Spleen (tissue), 11 donors: Measurements from ENCODE around the gene FAM234B. TPM values are rescaled to one million over a fixed set of nuclear protein-coding genes. Genes with fewer than 3 reads are reported as not detected.

Experiments used
- DNase-seq: peaks from one replicate; pipeline ENCODE4 v3.0.0-alpha.2; 2020
- H3K27ac ChIP-seq, 8 donors: fragments of 200-600 bp; sonication (generic) in 7 of 8; 1 replicate in 4 of 8; 2 replicates in 4 of 8; pipeline versions ENCODE4 v1.5.0 to v1.8.0; 2016 to 2021; ENCODE audit warnings: inconsistent platforms in 4 of 8, mild to moderate bottlenecking in 4 of 8, moderate library complexity in 1 of 8
- H3K27me3 ChIP-seq, 7 donors: fragments of 200-600 bp; sonication (generic) in 6 of 7; replicated peaks in 1 of 7; 1 replicate in 4 of 7; 2 replicates in 3 of 7; pipeline versions ENCODE4 v1.5.0 to v1.8.0; 2016 to 2021; ENCODE audit warnings: inconsistent platforms in 3 of 7, mild to moderate bottlenecking in 1 of 7
- H3K36me3 ChIP-seq, 6 donors: fragments of 200-600 bp; sonication (generic) in 5 of 6; 1 replicate in 4 of 6; 2 replicates in 2 of 6; pipeline versions ENCODE4 v1.5.0 to v1.8.0; 2016 to 2021; ENCODE audit warnings: inconsistent platforms in 2 of 6
- H3K4me1 ChIP-seq, 6 donors: fragments of 200-600 bp; sonication (generic) in 5 of 6; 1 replicate in 3 of 6; 2 replicates in 3 of 6; pipeline versions ENCODE4 v1.5.0 to v1.8.0; 2016 to 2021; ENCODE audit warnings: inconsistent platforms in 3 of 6
- H3K4me3 ChIP-seq, 8 donors: fragments of 200-600 bp; sonication (generic) in 7 of 8; 1 replicate in 4 of 8; 2 replicates in 4 of 8; pipeline versions ENCODE4 v1.5.0 to v1.8.0; 2016 to 2021; ENCODE audit warnings: inconsistent platforms in 4 of 8, mild to moderate bottlenecking in 4 of 8, moderate library complexity in 2 of 8
- H3K9me3 ChIP-seq, 8 donors: fragments of 200-600 bp; sonication (generic) in 7 of 8; 1 replicate in 4 of 8; 2 replicates in 4 of 8; pipeline versions ENCODE4 v1.5.0 to v1.8.0; 2016 to 2021; ENCODE audit warnings: inconsistent platforms in 4 of 8
- POLR2A ChIP-seq, 3 donors: fragments of 450-650 bp; IDR thresholded peaks; one replicate each; pipeline ENCODE4 v1.5.1; 2017; ENCODE audit warnings: antibody characterized with exemption in 3 of 3, mild to moderate bottlenecking in 1 of 3
- POLR2AphosphoS5 ChIP-seq, 3 donors: sonication (generic); formaldehyde crosslinking; IDR thresholded peaks; one replicate each; pipeline ENCODE4 v1.5.1; 2017; ENCODE audit warnings: antibody characterized with exemption in 3 of 3
- WGBS, 5 donors: extraction: QIAGEN DNeasy Blood & Tissue Kit in 3 of 5; methylation state at CpG; one replicate each; pipeline versions ENCODE4 v1.1.5 to v1.1.7; 2013 to 2018; 5-methylcytosine and 5-hydroxymethylcytosine counted together
- intact Hi-C: fragments of 100-400 bp; cut with DNase I; formaldehyde crosslinking; loops from one replicate; pipeline ENCODE4 v1.15.0; 2023; ENCODE audit warnings: low total_unique reads
- polyA plus RNA-seq, 3 donors: library from polyadenylated mRNA; stranded (reverse); fragments of 200-250 nt; gene quantifications; one replicate each; pipeline ENCODE4 v1.2.1, GENCODE V29; 2013
- total RNA-seq, 7 donors: library from RNA; depleted of rRNA in 3 of 7; stranded (reverse); fragments of >200 nt in 3 of 7; fragmentation: NEBNext Ultra II Directional in 4 of 7; extraction: Animal tissue kit (Norgen Biotek cat#: 25700) in 4 of 7; gene quantifications; one replicate each; pipeline versions ENCODE4 v1.1.0 to v1.2.1, GENCODE V29; 2016 to 2021
- TF ChIP-seq, protein P1 (sequence below), 11 experiments: fragments of 200-600 bp in 7 of 11; fragments of 450-650 bp in 4 of 11; sonication (generic) in 4 of 11; IDR thresholded peaks in 8 of 11; conservative IDR thresholded peaks in 3 of 11; 1 replicate in 7 of 11; 2 replicates in 4 of 11; pipeline versions ENCODE4 v1.4.0 to v1.8.0; 2016 to 2021; ENCODE audit warnings: antibody characterized with exemption in 11 of 11, inconsistent platforms in 4 of 11, mild to moderate bottlenecking in 1 of 11
- donor health status: healthy with polysubstance abuse.
- donor health status: DM: no; HTN: no; CAD: no; lungs with moderate emphysema.
- donor health status: DM: no; HTN: no; CAD: no.
- donor health status: Bipolar disorder and iron deficiency.
- donor health status: healthy.
- donor health status: DM: no; HTN: no; CAD: no.
- donor health status: DM: yes; HTN: yes; CAD: no.

Gene FAM234B
- total and polyA plus RNA-seq, 10 donors: 0.59 to 8.2 (median 6.2) TPM

DNA sequence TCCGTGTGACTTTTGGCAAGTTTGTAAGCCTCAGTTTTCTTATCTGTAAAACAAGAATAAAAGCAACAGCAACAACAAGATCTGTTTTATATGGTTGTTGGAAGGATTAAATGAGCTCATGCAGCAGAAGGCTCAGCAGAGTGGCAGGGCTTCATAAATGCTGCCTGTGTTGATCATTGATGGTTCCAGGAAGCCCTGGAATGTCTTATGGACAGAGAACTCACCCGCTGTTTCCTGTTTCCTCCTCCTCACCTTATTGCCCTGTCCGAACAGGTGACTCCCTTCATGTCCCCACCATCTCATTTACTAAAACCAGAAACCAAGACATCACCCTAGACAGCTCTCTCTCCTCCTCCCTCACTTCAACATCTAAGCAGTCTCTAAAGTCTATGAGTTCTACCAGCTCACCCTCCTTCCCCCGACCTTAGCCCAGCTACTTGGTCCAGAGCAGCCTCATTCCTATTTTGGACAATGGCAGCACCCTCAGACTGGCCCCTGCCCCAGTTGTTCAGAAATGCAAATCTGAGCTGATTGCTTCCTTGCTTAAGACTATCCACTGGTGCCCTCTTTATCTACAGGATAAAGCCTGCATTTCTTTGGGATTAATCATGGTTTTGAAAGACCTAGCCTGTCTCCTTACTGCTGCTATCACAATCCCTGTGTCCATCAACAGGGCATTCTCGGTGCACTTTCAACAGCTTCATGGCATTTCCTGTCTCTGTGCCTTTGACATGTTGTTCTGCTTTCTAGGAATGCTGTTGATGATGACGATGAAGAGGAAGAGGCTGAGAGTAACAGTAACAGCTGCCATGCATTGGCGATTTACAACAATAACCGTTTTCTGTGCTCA lies 80.7 kb downstream of the FAM234B start:
- H3K9me3 ChIP-seq: no peaks in the 10 kb centered on the region
- TF ChIP-seq, protein P1, sequence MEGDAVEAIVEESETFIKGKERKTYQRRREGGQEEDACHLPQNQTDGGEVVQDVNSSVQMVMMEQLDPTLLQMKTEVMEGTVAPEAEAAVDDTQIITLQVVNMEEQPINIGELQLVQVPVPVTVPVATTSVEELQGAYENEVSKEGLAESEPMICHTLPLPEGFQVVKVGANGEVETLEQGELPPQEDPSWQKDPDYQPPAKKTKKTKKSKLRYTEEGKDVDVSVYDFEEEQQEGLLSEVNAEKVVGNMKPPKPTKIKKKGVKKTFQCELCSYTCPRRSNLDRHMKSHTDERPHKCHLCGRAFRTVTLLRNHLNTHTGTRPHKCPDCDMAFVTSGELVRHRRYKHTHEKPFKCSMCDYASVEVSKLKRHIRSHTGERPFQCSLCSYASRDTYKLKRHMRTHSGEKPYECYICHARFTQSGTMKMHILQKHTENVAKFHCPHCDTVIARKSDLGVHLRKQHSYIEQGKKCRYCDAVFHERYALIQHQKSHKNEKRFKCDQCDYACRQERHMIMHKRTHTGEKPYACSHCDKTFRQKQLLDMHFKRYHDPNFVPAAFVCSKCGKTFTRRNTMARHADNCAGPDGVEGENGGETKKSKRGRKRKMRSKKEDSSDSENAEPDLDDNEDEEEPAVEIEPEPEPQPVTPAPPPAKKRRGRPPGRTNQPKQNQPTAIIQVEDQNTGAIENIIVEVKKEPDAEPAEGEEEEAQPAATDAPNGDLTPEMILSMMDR (IDR thresholded peaks at IDR 0.05 in 8 of 11, conservative IDR thresholded peaks at IDR 0.05 in 3 of 11): no peak
- TF ChIP-seq POLR2A (IDR thresholded peaks at IDR 0.05) (no peak), POLR2AphosphoS5 (IDR thresholded peaks at IDR 0.05) (peak in 1 of 3 donors; percentile 27)
- no peak for DNase-seq
- 60 to 75% (median 67%) methylated on average over 8 of the region's 8 CpGs for whole genome bisulfite sequencing, 5 donors
- H3K36me3 ChIP-seq: no peaks in the 10 kb centered on the region
- intact Hi-C loops: no loop called here
- no peak overlapping the region for H3K4me3 ChIP-seq
- no peak overlapping the region for H3K27ac ChIP-seq
- H3K4me1 ChIP-seq: peaks cover 0 to 4% (median 0%) of the 10 kb centered on the region in 6 donors
- H3K27me3 ChIP-seq: no peaks in the 10 kb centered on the region

DNA sequence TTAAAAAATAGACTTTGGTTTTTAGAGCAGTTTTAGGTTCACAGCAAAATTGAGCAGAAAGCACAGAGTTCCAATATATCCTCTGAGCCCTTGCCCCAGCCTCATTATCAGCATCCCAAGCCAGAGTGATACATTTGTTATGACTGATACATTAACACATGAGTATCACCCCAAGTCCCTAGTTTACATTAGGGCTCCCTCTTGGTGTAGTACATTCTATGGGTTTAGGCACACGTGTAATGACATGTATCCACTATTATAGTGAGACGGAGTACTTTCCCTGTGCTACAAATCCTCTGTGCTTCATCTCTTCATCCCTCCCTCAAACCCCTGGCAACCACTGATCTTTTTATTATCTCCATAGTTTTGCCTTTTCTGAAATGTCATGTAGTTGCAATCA lies 81.8 kb downstream of the FAM234B start:
- no peak for TF ChIP-seq POLR2AphosphoS5 (IDR thresholded peaks at IDR 0.05)
- TF ChIP-seq, protein P1 (IDR thresholded peaks at IDR 0.05 in 8 of 11, conservative IDR thresholded peaks at IDR 0.05 in 3 of 11): no peak
- no peak for TF ChIP-seq POLR2A (IDR thresholded peaks at IDR 0.05)
- Histone ChIP-seq H3K27ac (no peak overlapping the region), H3K4me1 (peaks cover 0 to 4% (median 0%) of the 10 kb centered on the region in 6 donors), H3K36me3 (no peaks in the 10 kb centered on the region), H3K27me3 (no peaks in the 10 kb centered on the region), H3K4me3 (no peak overlapping the region), H3K9me3 (no peaks in the 10 kb centered on the region)
- no peak for DNase-seq
- intact Hi-C loops: no loop called here
- 84 to 100% (median 94%) methylated on average over 2 of the region's 2 CpGs for WGBS, 5 donors

DNA sequence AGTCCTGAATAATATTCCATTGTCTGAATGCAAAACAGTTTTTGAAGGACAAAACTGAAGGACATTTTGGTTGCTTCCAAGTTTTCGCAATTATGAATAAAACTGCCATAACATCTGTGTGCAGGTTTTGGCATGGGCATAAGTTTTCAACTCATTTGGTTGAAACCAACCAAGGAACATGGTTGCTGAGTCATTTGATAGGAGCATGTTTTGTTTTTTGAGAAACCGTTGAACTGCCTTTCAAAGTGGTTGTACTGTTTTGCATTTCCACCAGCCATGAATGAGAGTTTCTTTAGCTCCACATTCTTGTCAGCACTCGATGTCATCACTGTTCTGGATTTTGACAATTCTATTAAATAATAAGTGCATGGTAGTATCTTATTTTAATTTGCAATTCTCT lies 82.3 kb downstream of the FAM234B start:
- Histone ChIP-seq H3K4me1 (peaks cover 0 to 4% (median 0%) of the 10 kb centered on the region in 6 donors), H3K27me3 (no peaks in the 10 kb centered on the region), H3K9me3 (no peaks in the 10 kb centered on the region), H3K4me3 (no peak overlapping the region), H3K27ac (no peak overlapping the region), H3K36me3 (no peaks in the 10 kb centered on the region)
- intact Hi-C loops: no loop called here
- DNase-seq: no peak
- no peak for TF ChIP-seq POLR2A (IDR thresholded peaks at IDR 0.05)
- no peak for TF ChIP-seq POLR2AphosphoS5 (IDR thresholded peaks at IDR 0.05)
- TF ChIP-seq, protein P1 (IDR thresholded peaks at IDR 0.05 in 8 of 11, conservative IDR thresholded peaks at IDR 0.05 in 3 of 11): no peak
- WGBS, 5 donors: 62 to 81% (median 72%) methylated on average over 3 of the region's 3 CpGs

DNA sequence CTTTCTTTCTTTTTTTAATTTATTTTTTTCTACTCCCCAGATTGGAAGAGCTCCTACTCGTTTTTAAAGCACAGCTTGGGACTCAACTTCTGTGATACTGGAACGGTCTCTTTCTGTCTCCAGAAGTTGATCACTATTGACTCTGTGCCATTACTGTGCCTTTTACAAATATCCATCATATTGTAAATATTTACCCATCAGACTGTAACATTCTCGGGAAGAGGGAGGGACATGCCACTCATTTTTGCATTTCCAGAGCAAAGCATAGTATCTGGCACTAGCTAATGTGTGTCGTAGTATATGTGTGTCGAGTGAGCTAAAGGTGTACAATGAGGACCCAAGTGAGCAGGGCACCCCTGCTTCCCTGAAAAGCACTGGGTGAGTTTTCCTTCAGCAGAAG lies 83.3 kb downstream of the FAM234B start:
- Histone ChIP-seq H3K9me3 (no peaks in the 10 kb centered on the region), H3K4me1 (peaks cover 0 to 4% (median 0%) of the 10 kb centered on the region in 6 donors), H3K36me3 (no peaks in the 10 kb centered on the region), H3K27ac (no peak overlapping the region), H3K4me3 (no peak overlapping the region), H3K27me3 (no peaks in the 10 kb centered on the region)
- TF ChIP-seq, protein P1 (IDR thresholded peaks at IDR 0.05 in 8 of 11, conservative IDR thresholded peaks at IDR 0.05 in 3 of 11): no peak
- TF ChIP-seq POLR2AphosphoS5 (IDR thresholded peaks at IDR 0.05) (no peak), POLR2A (IDR thresholded peaks at IDR 0.05) (no peak)
- DNase-seq: no peak
- intact Hi-C loops: no loop called here
- 61 to 84% (median 65%) methylated on average over 4 to 5 of the region's 5 CpGs for WGBS, 5 donors
